Measurements from ENCODE around the gene TBX15.

DNA sequence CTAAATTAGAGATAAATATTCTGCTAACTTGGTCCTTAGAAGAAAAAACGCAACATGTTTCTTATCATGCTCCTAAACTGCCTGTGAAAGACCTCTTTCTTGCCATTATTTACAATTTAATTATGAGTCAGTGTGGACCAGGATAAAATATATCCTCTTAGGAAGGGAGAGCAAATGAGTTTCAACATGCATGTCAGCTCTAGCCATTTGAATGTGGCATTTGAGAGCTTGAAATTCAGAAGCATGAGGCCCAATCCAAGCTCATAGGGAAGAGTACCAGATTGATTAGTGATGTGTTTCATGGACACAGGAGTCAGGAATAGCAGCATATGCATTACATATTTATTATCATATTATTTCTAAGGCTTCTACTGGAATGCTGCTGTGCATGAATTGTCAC, 39.3 kb downstream of the TBX15 start:
- TF ChIP-seq CTCF (IDR thresholded peaks at IDR 0.05) (no peak), POLR2A (IDR thresholded peaks at IDR 0.05) (no peak)
